ENCODE measurements around the gene SHB. TPM values are rescaled to one million over a fixed set of nuclear protein-coding genes. Genes with fewer than 3 reads are reported as not detected.

Gene SHB
- total RNA-seq, 2 experiments from 2014 or later = 1.1 to 1.2 TPM

DNA sequence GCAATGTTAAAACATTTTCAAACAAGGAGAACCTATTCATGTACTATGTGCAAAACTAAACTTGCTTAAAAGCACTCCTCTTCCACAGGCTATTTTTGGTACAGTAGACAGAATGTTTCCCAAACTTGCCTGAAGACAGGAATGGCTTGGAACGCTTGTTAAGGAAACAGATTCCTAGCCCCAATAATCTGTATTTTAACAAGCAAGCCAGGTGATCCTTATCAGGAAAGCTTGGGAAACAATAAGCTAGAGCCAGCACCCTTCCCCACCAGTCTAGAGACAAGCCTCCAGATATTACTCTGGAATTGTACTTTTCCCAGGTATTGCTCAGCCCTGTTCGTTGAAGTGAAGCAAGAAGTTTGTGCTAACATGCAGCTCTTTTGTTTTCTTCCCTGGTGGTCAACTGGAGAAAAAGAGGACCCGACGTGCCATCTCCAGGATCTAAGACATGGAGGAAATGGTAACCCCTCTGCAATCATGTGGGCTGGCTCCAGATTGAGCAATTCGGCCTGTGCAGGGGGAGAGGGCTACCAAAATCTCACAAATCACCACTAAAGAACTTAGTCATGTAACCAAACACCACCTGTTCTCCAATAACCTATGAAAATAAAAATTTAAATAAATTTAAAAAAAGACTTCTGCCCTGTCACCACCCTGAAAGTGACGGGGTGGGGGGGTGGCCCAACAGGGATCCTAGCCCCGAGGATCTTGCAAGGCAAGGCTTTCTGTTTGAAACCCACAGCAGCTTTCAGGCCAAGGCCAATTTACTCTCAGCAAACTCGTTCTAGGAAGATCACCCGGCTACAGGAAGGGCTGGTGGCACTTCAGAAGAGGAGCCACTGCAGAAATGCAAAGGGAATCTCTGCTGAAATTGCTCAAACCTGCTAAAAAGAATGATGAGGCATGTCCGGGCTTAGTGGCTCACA is 48.6 kb downstream of the SHB start:
- no peak for ATAC-seq (ENCODE audit: poor library complexity)
- CTCF ChIA-PET = no interaction called here
- POLR2A ChIA-PET = no interaction called here
- Histone ChIP-seq H3K27me3 (ENCODE audit: control insufficient read depth in 1 of 2, insufficient read depth in 2 of 2, low read length in 2 of 2) (no peaks in the 10 kb centered on the region), H3K27ac (ENCODE audit: low read depth in 1 of 2, low read length in 2 of 2) (no peak overlapping the region), H3K4me3 (ENCODE audit: low read length) (no peak overlapping the region), H3K9me3 (ENCODE audit: control insufficient read depth in 1 of 2, insufficient read depth in 1 of 2, low read length in 2 of 2) (no peaks in the 10 kb centered on the region), H3K36me3 (ENCODE audit: insufficient read depth, low read length) (no peaks in the 10 kb centered on the region), H3K4me1 (ENCODE audit: insufficient read depth, low read length) (no peaks in the 10 kb centered on the region)
- H3K36me3 Mint-ChIP-seq (ENCODE audit: low read depth) = no peaks in the 10 kb centered on the region
- H3K27me3 Mint-ChIP-seq = no peaks in the 10 kb centered on the region
- no peak for DNase-seq
- no peak overlapping the region for H3K4me3 Mint-ChIP-seq
- H3K9me3 Mint-ChIP-seq = no peaks in the 10 kb centered on the region
- H3K4me1 Mint-ChIP-seq (ENCODE audit: low read depth) = no peaks in the 10 kb centered on the region
- TF ChIP-seq, protein P1, sequence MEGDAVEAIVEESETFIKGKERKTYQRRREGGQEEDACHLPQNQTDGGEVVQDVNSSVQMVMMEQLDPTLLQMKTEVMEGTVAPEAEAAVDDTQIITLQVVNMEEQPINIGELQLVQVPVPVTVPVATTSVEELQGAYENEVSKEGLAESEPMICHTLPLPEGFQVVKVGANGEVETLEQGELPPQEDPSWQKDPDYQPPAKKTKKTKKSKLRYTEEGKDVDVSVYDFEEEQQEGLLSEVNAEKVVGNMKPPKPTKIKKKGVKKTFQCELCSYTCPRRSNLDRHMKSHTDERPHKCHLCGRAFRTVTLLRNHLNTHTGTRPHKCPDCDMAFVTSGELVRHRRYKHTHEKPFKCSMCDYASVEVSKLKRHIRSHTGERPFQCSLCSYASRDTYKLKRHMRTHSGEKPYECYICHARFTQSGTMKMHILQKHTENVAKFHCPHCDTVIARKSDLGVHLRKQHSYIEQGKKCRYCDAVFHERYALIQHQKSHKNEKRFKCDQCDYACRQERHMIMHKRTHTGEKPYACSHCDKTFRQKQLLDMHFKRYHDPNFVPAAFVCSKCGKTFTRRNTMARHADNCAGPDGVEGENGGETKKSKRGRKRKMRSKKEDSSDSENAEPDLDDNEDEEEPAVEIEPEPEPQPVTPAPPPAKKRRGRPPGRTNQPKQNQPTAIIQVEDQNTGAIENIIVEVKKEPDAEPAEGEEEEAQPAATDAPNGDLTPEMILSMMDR (IDR thresholded peaks at IDR 0.05) = no peak
- H3K27ac Mint-ChIP-seq = no peak overlapping the region
- intact Hi-C loops (cut with DNase I, micrococcal nuclease) = no loop called here

DNA sequence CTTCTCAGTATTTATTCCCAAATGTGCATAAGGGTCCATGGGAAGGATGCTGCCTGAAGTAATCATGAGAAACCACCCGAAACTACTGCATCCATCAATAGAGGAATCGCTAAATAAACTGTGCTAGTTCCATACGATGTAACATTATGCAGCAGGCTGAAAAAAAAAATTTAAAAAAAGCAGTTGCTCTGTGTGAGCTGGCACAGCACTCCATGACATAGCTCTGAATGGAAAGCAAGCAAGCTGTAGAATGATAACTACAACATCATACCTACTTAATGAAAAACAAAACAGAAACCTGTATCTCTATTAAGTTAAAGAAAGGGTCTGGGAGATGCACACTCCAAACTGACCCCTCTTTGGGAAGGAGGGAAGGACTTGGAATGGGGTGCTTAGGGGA is 49.3 kb downstream of the SHB start:
- no peak overlapping the region for H3K4me3 Mint-ChIP-seq
- no peaks in the 10 kb centered on the region for H3K27me3 ChIP-seq (ENCODE audit: control insufficient read depth in 1 of 2, insufficient read depth in 2 of 2, low read length in 2 of 2)
- intact Hi-C loops (cut with DNase I, micrococcal nuclease) = no loop called here
- ATAC-seq (ENCODE audit: poor library complexity) = no peak
- ChIA-PET POLR2A (no interaction called here), CTCF (no interaction called here)
- H3K4me1 ChIP-seq (ENCODE audit: insufficient read depth, low read length) = no peaks in the 10 kb centered on the region
- TF ChIP-seq, protein P1 (IDR thresholded peaks at IDR 0.05) = no peak
- no peak overlapping the region for H3K27ac ChIP-seq (ENCODE audit: low read depth in 1 of 2, low read length in 2 of 2)
- no peak overlapping the region for H3K27ac Mint-ChIP-seq
- H3K36me3 ChIP-seq (ENCODE audit: insufficient read depth, low read length) = no peaks in the 10 kb centered on the region
- H3K36me3 Mint-ChIP-seq (ENCODE audit: low read depth) = no peaks in the 10 kb centered on the region
- no peak for DNase-seq
- H3K4me3 ChIP-seq (ENCODE audit: low read length) = no peak overlapping the region
- H3K9me3 Mint-ChIP-seq = no peaks in the 10 kb centered on the region
- no peaks in the 10 kb centered on the region for H3K9me3 ChIP-seq (ENCODE audit: control insufficient read depth in 1 of 2, insufficient read depth in 1 of 2, low read length in 2 of 2)
- no peaks in the 10 kb centered on the region for H3K27me3 Mint-ChIP-seq
- no peaks in the 10 kb centered on the region for H3K4me1 Mint-ChIP-seq (ENCODE audit: low read depth)

DNA sequence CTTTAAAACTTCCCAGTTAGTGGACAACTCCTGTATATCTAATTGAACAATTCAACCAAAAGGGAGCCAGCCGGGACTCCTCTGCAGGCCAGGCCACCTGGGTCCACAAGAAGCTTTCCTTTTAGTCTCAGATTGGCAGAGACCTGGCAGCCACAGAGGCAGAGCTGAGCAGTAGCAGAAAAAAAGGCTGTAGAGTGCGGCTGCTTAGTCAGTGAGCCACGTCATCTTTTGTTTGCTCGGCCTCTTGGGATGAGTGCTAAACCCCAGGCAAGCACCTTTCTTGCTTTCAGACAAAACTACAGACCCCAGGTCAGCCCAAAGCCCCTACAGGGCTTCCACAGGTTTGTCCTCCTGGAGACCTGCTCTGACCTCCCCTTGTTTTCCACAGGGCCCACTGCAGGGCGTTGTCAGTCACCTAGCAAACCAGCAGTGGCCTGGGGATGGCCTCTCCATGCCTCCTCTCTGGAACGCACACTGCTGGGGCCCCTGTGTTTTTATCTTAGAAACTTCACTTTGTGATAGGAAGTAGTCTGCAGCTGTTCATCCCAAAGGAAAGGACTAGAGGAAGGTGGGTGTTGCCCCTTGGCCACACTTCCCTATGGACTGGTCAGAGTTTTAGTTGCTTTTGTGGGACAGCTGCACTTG is 49.9 kb downstream of the SHB start:
- no peak for ATAC-seq (ENCODE audit: poor library complexity)
- Mint-ChIP-seq H3K27me3 (no peaks in the 10 kb centered on the region), H3K36me3 (ENCODE audit: low read depth) (no peaks in the 10 kb centered on the region), H3K4me1 (ENCODE audit: low read depth) (no peaks in the 10 kb centered on the region), H3K9me3 (no peaks in the 10 kb centered on the region), H3K27ac (no peak overlapping the region), H3K4me3 (no peak overlapping the region)
- ChIA-PET POLR2A (no interaction called here), CTCF (no interaction called here)
- H3K4me1 ChIP-seq (ENCODE audit: insufficient read depth, low read length) = no peaks in the 10 kb centered on the region
- H3K36me3 ChIP-seq (ENCODE audit: insufficient read depth, low read length) = no peaks in the 10 kb centered on the region
- H3K9me3 ChIP-seq (ENCODE audit: control insufficient read depth in 1 of 2, insufficient read depth in 1 of 2, low read length in 2 of 2) = no peaks in the 10 kb centered on the region
- DNase-seq = no peak
- TF ChIP-seq, protein P1 (IDR thresholded peaks at IDR 0.05) = no peak
- no peaks in the 10 kb centered on the region for H3K27me3 ChIP-seq (ENCODE audit: control insufficient read depth in 1 of 2, insufficient read depth in 2 of 2, low read length in 2 of 2)
- intact Hi-C loops (cut with DNase I, micrococcal nuclease) = no loop called here
- H3K27ac ChIP-seq (ENCODE audit: low read depth in 1 of 2, low read length in 2 of 2) = no peak overlapping the region
- no peak overlapping the region for H3K4me3 ChIP-seq (ENCODE audit: low read length)
